CD4-positive, alpha-beta T cell treated with Interleukin-17A for 4 hours (primary cell): ENCODE measurements around the gene ATAD5.
"Not testable (repeated sequence)": the region's sequence is repeated elsewhere in the genome, so short reads cannot be mapped to it uniquely, and the experiment has no call there.

Experiments
- DNase-seq: peaks from one replicate; pipeline ENCODE4 v3.0.0-alpha.2; 2020; ENCODE audit warnings: mixed read lengths

The ATAD5 gene, protein sequence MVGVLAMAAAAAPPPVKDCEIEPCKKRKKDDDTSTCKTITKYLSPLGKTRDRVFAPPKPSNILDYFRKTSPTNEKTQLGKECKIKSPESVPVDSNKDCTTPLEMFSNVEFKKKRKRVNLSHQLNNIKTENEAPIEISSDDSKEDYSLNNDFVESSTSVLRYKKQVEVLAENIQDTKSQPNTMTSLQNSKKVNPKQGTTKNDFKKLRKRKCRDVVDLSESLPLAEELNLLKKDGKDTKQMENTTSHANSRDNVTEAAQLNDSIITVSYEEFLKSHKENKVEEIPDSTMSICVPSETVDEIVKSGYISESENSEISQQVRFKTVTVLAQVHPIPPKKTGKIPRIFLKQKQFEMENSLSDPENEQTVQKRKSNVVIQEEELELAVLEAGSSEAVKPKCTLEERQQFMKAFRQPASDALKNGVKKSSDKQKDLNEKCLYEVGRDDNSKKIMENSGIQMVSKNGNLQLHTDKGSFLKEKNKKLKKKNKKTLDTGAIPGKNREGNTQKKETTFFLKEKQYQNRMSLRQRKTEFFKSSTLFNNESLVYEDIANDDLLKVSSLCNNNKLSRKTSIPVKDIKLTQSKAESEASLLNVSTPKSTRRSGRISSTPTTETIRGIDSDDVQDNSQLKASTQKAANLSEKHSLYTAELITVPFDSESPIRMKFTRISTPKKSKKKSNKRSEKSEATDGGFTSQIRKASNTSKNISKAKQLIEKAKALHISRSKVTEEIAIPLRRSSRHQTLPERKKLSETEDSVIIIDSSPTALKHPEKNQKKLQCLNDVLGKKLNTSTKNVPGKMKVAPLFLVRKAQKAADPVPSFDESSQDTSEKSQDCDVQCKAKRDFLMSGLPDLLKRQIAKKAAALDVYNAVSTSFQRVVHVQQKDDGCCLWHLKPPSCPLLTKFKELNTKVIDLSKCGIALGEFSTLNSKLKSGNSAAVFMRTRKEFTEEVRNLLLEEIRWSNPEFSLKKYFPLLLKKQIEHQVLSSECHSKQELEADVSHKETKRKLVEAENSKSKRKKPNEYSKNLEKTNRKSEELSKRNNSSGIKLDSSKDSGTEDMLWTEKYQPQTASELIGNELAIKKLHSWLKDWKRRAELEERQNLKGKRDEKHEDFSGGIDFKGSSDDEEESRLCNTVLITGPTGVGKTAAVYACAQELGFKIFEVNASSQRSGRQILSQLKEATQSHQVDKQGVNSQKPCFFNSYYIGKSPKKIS (N-terminal part only)

GRCh38 chr17:30831663-30832437 is at the start of gene ATAD5:
TSS of gene ATAD5 (plus strand) at chr17:30831966. CDS start at chr17:30832348, 382 bp downstream.
- DNase-seq = peak; percentile 91

DNA sequence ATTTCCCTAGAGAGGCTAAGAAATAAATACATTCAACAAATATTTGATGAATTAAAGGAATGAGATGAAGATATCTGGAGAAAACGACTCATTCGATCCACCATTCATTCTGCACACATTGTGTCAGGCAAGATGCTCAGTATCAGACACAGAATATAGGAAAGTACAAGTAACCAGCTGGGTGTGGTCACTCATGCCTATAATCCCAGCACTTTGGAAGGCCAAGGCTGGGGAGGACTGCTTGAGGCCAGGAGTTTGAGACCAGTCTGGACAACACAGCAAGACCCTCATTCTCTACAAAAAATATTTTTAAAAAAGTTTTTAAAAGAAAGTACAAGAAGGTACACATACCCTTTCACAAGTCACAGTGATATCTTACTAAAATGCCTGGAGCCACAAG is 49.6 kb upstream of the ATAD5 start:
- no peak for DNase-seq

- DNase-seq = no peak
These were observed 42.8 kb upstream of the ATAD5 start for GRCh38 chr17:30788918-30789317.

DNA sequence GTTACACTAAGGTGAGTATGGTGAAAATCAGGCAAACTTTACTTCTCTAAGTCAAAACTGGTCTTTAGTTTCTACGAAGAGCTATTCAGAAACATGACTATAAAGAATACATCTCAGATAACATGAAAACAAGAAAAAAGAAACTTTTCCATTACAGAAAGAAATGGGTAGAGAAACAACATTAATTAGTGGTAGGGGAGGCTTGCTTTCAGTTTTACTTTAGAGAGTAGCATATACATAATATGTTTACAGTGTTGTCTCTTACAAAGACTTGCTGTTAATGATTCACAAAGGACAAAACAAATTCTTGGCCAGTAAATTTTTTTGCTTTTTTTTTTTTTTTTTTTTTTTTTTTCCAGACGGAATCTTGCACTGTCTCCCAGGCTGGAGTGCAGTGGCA is 41.5 kb upstream of the ATAD5 start:
- DNase-seq = no peak

DNA sequence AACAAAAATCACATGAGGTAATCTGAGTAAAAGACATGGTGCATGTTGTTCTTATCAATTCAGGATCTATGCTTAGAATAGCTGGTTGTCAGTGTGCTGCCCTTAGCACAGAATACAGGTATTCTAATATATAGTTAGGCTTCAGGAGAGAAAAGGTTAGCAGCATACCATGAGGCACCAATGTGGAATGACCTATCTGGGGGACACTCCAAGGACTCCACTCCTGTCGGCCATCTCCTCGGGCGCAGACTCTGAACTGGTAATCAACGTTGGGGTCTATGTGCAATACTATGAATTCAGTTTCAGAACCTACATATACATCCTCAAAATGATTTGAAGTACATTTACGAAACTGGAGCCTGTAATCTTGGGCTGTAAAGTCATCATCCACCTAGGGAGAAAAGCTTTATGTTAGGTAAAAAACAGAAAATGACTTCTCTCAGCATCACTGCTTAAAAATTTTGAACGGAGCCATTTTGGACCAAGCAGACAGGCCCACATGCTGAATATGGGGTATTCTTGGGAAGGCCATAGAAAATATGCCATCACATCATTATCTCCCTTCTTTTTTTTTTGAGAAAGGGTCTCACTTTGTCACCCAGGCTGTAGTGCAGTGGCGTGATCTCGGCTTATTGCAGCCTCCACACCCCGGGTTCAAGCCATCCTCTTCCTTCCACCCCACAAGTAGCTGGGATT is 38.3 kb upstream of the ATAD5 start:
- no peak for DNase-seq

GRCh38 chr17:30794372-30794771 is 37.4 kb upstream of the ATAD5 start:
- DNase-seq = no peak

DNA sequence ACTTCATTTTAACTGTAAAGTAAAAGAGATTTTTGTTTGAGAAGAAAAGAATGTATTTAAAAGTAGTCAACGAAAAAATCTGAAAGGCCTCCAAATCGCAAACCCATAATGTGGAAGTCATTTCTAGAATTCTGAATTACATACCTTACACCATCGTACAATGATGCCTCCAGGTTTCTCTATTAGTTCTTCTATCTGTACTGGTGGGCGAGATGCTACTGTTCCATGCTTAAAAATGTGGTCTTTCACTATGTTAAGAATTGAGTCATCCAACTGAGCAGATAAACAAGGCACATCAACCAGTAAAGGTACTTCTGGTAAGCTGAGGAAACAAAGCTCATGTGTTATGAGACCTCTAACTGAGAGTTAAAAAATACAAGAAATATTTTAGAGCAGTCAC is 35.8 kb upstream of the ATAD5 start:
- no peak for DNase-seq

DNA sequence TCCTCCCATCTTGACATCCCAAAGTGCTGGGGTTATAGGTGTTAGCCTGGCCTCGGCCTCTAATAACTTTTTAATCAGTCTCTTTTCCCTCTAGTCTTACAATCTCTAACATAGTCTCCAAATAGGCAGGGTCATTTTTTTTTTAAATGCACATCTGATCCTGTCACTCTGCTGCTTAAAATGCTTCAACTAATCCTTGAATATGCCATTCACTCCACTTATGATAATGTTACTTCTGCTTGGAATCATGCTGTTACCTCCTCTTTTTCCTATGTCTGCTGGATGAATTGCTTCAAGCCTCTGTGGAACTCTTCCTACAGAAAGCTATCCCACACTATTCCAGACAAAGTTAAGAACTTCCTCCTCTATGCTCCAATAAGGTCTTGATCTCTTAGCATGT is 30.1 kb upstream of the ATAD5 start:
- DNase-seq = no peak

GRCh38 chr17:30805944-30806456 is 25.8 kb upstream of the ATAD5 start:
- no peak for DNase-seq

DNA sequence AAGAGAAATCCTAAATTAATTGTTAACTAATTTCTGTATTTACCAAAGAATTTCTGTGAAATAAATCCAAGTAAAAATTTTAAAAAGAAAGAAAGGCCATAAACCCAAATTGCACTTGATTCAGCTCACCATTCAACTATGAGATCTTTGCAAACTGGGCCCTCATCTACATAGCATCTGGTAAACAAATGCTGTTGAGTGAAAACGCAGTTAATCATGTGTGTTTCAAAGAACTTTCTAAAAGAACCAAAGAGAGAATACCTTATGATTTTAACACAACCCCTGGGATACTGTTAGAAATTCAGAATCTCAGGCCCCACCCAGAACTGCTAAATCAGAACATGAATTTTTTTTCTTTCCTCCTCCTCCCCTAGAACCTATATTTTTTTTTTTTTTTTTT is 23.9 kb upstream of the ATAD5 start:
- no peak for DNase-seq

GRCh38 chr17:30808785-30809286 is 22.9 kb upstream of the ATAD5 start:
- DNase-seq = peak; percentile 54

DNA sequence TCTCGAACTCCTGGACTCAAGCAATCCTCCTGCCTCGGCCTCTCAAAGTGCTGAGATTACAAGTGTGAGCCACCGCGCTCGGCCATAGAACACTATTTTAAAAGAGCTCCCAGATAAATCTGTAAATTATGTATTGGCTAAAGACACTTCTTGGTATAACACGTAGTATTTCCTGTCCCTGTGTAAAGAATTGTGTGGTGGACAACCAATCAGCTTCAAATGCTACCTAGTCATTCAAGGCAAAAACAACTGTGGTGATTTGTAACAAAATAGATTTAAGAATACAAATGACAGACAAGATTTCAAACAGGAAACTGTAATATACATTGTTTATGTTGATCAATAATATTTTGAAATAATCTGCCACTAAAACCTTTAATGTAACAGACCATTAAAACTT is 21.9 kb upstream of the ATAD5 start:
- no peak for DNase-seq

GRCh38 chr17:30812218-30813177 is 19.3 kb upstream of the ATAD5 start:
- peak; percentile 35 for DNase-seq

GRCh38 chr17:30814236-30814635 is 17.5 kb upstream of the ATAD5 start:
- DNase-seq = not testable (repeated sequence)

DNA sequence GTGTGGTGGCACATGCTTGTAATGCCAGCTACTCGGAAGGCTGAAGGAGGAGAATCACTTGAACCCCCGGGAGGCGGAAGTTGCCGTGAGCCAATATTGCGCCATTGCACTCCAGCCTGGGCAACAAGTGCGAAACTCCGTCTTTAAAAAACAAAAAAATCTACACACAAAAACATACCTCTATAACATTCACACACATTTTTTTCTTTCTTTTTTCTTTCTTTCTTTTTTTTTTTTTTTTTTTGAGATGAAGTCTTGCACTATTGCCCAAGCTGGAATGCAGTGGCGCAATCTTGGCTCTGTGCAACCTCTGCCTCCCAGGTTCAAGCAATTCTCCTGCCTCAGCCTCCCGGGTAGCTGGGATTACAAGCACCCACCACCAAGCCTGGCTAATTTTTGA is 16.9 kb upstream of the ATAD5 start:
- not testable (repeated sequence) for DNase-seq

- DNase-seq = no peak
These were observed 15.6 kb upstream of the ATAD5 start for GRCh38 chr17:30816165-30816564.

GRCh38 chr17:30819971-30820705 is 11.6 kb upstream of the ATAD5 start:
- DNase-seq = peak; percentile 12

- DNase-seq = peak; percentile 33
These were observed 9.7 kb upstream of the ATAD5 start for GRCh38 chr17:30821871-30822723.
